Chondrocyte (in vitro differentiated cells): ENCODE data around the gene GLDN. TPM values are rescaled to one million over a fixed set of nuclear protein-coding genes. Genes with fewer than 3 reads are reported as not detected.

Source experiments
- DNase-seq: peaks from one replicate; pipeline ENCODE4 v3.0.0; 2021; ENCODE audit warnings: mixed read lengths, low spot score
- H3K27ac Mint-ChIP-seq: one replicate; pipeline ENCODE4 v1.8.0; 2021; ENCODE audit warnings: mild to moderate bottlenecking, moderate library complexity, mixed read lengths; ENCODE audit not compliant: unreplicated experiment
- H3K27me3 Mint-ChIP-seq: 2 replicates; pipeline ENCODE4 v1.8.0; 2021; ENCODE audit warnings: low read depth, mixed read lengths
- H3K36me3 Mint-ChIP-seq: 2 replicates; pipeline ENCODE4 v1.8.0; 2021; ENCODE audit warnings: low read depth, mixed read lengths
- H3K4me1 Mint-ChIP-seq: 2 replicates; pipeline ENCODE4 v1.8.0; 2021; ENCODE audit warnings: low read depth, mild to moderate bottlenecking, mixed read lengths
- H3K4me3 Mint-ChIP-seq: one replicate; pipeline ENCODE4 v1.8.0; 2021; ENCODE audit warnings: mild to moderate bottlenecking, moderate library complexity, mixed read lengths; ENCODE audit not compliant: unreplicated experiment
- H3K9me3 Mint-ChIP-seq: 2 replicates; pipeline ENCODE4 v1.8.0; 2021; ENCODE audit warnings: low read depth, mixed read lengths
- total RNA-seq: library from RNA; stranded (reverse); gene quantifications from 3 replicates; pipeline ENCODE4 v1.2.1, GENCODE V29; 2021
- TF ChIP-seq, protein P1 (sequence below): fragments of 200-600 bp; sonication (generic); IDR thresholded peaks from 2 replicates; pipeline ENCODE4 v1.5.0; 2021; ENCODE audit warnings: antibody characterized with exemption, mild to moderate bottlenecking, moderate library complexity

GLDN gene
- total RNA-seq, 1 donor from 2014 or later = 0.35 TPM

DNA sequence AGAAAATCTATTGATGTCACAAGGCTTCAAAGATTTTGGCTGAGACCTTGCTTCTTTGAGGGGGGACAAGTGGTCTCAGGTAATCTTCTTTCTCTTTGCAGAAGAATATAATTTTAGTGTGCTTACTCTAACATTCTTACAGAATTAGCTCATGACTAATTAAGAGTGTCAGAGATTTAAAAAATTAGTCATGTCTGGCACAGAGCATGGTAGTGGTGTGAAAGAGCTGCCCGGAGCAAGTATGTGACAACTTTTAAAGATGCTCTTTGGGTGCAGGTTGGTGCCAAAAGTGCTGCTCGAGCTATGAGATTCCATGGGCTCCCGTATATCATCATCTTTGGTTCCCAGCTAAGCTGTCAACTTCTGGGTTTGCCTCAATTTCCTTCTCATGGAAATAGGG lies 34.1 kb upstream of the GLDN start:
- TF ChIP-seq, protein P1, sequence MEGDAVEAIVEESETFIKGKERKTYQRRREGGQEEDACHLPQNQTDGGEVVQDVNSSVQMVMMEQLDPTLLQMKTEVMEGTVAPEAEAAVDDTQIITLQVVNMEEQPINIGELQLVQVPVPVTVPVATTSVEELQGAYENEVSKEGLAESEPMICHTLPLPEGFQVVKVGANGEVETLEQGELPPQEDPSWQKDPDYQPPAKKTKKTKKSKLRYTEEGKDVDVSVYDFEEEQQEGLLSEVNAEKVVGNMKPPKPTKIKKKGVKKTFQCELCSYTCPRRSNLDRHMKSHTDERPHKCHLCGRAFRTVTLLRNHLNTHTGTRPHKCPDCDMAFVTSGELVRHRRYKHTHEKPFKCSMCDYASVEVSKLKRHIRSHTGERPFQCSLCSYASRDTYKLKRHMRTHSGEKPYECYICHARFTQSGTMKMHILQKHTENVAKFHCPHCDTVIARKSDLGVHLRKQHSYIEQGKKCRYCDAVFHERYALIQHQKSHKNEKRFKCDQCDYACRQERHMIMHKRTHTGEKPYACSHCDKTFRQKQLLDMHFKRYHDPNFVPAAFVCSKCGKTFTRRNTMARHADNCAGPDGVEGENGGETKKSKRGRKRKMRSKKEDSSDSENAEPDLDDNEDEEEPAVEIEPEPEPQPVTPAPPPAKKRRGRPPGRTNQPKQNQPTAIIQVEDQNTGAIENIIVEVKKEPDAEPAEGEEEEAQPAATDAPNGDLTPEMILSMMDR = no peak
- Mint-ChIP-seq H3K27ac (no peak overlapping the region), H3K27me3 (peaks cover 17% of the 10 kb centered on the region), H3K4me1 (peaks cover 7% of the 10 kb centered on the region), H3K9me3 (no peaks in the 10 kb centered on the region), H3K36me3 (peaks cover 2% of the 10 kb centered on the region), H3K4me3 (no peak overlapping the region)
- DNase-seq = no peak

- no peak overlapping the region for H3K4me3 Mint-ChIP-seq
- H3K27me3 Mint-ChIP-seq = peaks cover 17% of the 10 kb centered on the region
- peaks cover 2% of the 10 kb centered on the region for H3K36me3 Mint-ChIP-seq
- no peak for DNase-seq
- TF ChIP-seq, protein P1 = no peak
- peaks cover 7% of the 10 kb centered on the region for H3K4me1 Mint-ChIP-seq
- no peak overlapping the region for H3K27ac Mint-ChIP-seq
- no peaks in the 10 kb centered on the region for H3K9me3 Mint-ChIP-seq
Observed at GRCh38 chr15:51307811-51308210, 33.6 kb upstream of the GLDN start.

- Mint-ChIP-seq H3K36me3 (peaks cover 2% of the 10 kb centered on the region), H3K4me3 (no peak overlapping the region), H3K9me3 (no peaks in the 10 kb centered on the region), H3K4me1 (peaks cover 7% of the 10 kb centered on the region), H3K27me3 (peaks cover 12% of the 10 kb centered on the region), H3K27ac (no peak overlapping the region)
- TF ChIP-seq, protein P1 = no peak
- DNase-seq = no peak
Observed at GRCh38 chr15:51310064-51310463, 31.4 kb upstream of the GLDN start.

GRCh38 chr15:51311510-51311909 lies 29.9 kb upstream of the GLDN start:
- DNase-seq = no peak
- Mint-ChIP-seq H3K27ac (no peak overlapping the region), H3K4me3 (no peak overlapping the region), H3K36me3 (peaks cover 2% of the 10 kb centered on the region), H3K27me3 (peaks cover 7% of the 10 kb centered on the region), H3K4me1 (peaks cover 7% of the 10 kb centered on the region), H3K9me3 (no peaks in the 10 kb centered on the region)
- TF ChIP-seq, protein P1 = no peak

- TF ChIP-seq, protein P1 = no peak
- Mint-ChIP-seq H3K27me3 (peaks cover 2% of the 10 kb centered on the region), H3K27ac (no peak overlapping the region), H3K4me1 (peaks cover 7% of the 10 kb centered on the region), H3K36me3 (no peaks in the 10 kb centered on the region), H3K9me3 (no peaks in the 10 kb centered on the region), H3K4me3 (no peak overlapping the region)
- DNase-seq = no peak
Observed at GRCh38 chr15:51312166-51313073, 29.0 kb upstream of the GLDN start.
